HepG2 (cell line): ENCODE results near the gene SASH3.

Experiments
- BHLHE40 ChIP-seq: IDR thresholded peaks from 2 replicates; pipeline ENCODE4 v1.6.1; 2011; ENCODE audit warnings: low read length, improper control_type of control experiment
- EP300 ChIP-seq, 3 experiments: sonication (generic) in 1 of 3; formaldehyde crosslinking in 1 of 3; IDR thresholded peaks; 2 replicates each; pipeline versions ENCODE4 v1.5.1 to v1.6.1; 2011 to 2020; ENCODE audit warnings: low read depth in 2 of 3, low read length in 2 of 3, borderline replicate concordance in 1 of 3, improper control_type of control experiment in 1 of 3, mild to moderate bottlenecking in 1 of 3, missing genetic modification reagents in 1 of 3, moderate library complexity in 1 of 3
- HCFC1 ChIP-seq: fragments of 150-350 bp; IDR thresholded peaks from 2 replicates; pipeline ENCODE4 v1.6.1; 2014; ENCODE audit warnings: low read depth, low read length
- HHEX ChIP-seq: IDR thresholded peaks from 2 replicates; pipeline ENCODE4 v1.6.1; 2016; ENCODE audit warnings: control low read depth
- POLR2A ChIP-seq, 2 experiments: IDR thresholded peaks; 2 replicates each; pipeline ENCODE4 v1.6.1; 2011; ENCODE audit warnings: low read depth in 2 of 2, low read length in 2 of 2, mild to moderate bottlenecking in 1 of 2, moderate library complexity in 1 of 2; ENCODE audit not compliant: insufficient read depth in 1 of 2
- ZSCAN20 ChIP-seq: sonication (generic); formaldehyde crosslinking; IDR thresholded peaks from 2 replicates; pipeline ENCODE4 v1.4.0; 2020; ENCODE audit warnings: missing genetic modification reagents, mild to moderate bottlenecking, borderline replicate concordance
- TF ChIP-seq, protein P1 (sequence below): sonication (generic); formaldehyde crosslinking; conservative IDR thresholded peaks from 2 replicates; pipeline ENCODE4 v1.5.0; 2020; ENCODE audit warnings: missing genetic modification reagents
- TF ChIP-seq, protein P2 (sequence below): sonication (generic); formaldehyde crosslinking; IDR thresholded peaks from 2 replicates; pipeline ENCODE4 v1.5.0; 2020; ENCODE audit warnings: mild to moderate bottlenecking, missing genetic modification reagents, moderate library complexity
- TF ChIP-seq, protein P3 (sequence below): sonication (generic); formaldehyde crosslinking; IDR thresholded peaks from 2 replicates; pipeline ENCODE4 v1.8.0; 2022; ENCODE audit warnings: missing genetic modification reagents, low read depth, mild to moderate bottlenecking, borderline replicate concordance
- TF ChIP-seq, protein P4 (sequence below): sonication (generic); formaldehyde crosslinking; IDR thresholded peaks from 2 replicates; pipeline ENCODE4 v1.4.0; 2020; ENCODE audit warnings: missing genetic modification reagents, borderline replicate concordance

DNA sequence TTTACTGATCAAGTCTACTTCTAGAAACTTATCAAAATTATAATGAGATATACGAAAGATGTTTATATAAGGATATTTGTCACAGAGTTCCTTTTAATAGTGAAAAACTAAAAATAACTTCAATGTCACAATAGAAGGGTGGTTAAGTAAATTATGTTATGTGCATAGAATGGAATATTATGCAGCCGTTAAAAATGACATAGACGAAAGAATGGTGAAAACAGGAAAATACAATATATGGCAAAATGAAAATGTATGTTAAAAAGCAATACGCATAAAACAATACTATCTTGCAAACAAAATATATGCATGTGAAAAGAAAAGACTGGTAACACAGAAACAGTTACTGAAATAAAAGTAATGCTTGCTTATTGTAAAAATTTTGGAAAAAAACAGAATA lies 44.9 kb downstream of the SASH3 start:
- TF ChIP-seq HHEX (CRISPR knock-in tag) (no peak), ZSCAN20 (CRISPR knock-in tag) (no peak), POLR2A (IDR thresholded peaks at IDR 0.05; ENCODE audit: insufficient read depth in 1 of 2, low read depth in 2 of 2, low read length in 2 of 2) (no peak), BHLHE40 (no peak), EP300 (IDR thresholded peaks at IDR 0.05; ENCODE audit: low read depth in 2 of 2, low read length in 2 of 2) (no peak), EP300 (CRISPR knock-in tag; IDR thresholded peaks at IDR 0.05; ENCODE audit: borderline replicate concordance) (no peak), HCFC1 (no peak)
- TF ChIP-seq, protein P1, sequence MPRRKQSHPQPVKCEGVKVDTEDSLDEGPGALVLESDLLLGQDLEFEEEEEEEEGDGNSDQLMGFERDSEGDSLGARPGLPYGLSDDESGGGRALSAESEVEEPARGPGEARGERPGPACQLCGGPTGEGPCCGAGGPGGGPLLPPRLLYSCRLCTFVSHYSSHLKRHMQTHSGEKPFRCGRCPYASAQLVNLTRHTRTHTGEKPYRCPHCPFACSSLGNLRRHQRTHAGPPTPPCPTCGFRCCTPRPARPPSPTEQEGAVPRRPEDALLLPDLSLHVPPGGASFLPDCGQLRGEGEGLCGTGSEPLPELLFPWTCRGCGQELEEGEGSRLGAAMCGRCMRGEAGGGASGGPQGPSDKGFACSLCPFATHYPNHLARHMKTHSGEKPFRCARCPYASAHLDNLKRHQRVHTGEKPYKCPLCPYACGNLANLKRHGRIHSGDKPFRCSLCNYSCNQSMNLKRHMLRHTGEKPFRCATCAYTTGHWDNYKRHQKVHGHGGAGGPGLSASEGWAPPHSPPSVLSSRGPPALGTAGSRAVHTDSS (CRISPR knock-in tag) = no peak
- TF ChIP-seq, protein P2, sequence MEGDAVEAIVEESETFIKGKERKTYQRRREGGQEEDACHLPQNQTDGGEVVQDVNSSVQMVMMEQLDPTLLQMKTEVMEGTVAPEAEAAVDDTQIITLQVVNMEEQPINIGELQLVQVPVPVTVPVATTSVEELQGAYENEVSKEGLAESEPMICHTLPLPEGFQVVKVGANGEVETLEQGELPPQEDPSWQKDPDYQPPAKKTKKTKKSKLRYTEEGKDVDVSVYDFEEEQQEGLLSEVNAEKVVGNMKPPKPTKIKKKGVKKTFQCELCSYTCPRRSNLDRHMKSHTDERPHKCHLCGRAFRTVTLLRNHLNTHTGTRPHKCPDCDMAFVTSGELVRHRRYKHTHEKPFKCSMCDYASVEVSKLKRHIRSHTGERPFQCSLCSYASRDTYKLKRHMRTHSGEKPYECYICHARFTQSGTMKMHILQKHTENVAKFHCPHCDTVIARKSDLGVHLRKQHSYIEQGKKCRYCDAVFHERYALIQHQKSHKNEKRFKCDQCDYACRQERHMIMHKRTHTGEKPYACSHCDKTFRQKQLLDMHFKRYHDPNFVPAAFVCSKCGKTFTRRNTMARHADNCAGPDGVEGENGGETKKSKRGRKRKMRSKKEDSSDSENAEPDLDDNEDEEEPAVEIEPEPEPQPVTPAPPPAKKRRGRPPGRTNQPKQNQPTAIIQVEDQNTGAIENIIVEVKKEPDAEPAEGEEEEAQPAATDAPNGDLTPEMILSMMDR = no peak
- TF ChIP-seq, protein P3, sequence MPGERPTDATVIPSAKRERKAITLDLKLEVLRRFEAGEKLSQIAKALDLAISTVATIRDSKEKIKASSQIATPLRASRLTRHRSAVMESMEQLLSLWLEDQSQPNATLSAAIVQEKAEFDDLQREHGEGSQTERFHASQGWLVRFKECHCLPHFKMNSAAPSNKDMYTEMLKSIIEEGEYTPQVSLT (CRISPR knock-in tag) = no peak
- TF ChIP-seq, protein P4, sequence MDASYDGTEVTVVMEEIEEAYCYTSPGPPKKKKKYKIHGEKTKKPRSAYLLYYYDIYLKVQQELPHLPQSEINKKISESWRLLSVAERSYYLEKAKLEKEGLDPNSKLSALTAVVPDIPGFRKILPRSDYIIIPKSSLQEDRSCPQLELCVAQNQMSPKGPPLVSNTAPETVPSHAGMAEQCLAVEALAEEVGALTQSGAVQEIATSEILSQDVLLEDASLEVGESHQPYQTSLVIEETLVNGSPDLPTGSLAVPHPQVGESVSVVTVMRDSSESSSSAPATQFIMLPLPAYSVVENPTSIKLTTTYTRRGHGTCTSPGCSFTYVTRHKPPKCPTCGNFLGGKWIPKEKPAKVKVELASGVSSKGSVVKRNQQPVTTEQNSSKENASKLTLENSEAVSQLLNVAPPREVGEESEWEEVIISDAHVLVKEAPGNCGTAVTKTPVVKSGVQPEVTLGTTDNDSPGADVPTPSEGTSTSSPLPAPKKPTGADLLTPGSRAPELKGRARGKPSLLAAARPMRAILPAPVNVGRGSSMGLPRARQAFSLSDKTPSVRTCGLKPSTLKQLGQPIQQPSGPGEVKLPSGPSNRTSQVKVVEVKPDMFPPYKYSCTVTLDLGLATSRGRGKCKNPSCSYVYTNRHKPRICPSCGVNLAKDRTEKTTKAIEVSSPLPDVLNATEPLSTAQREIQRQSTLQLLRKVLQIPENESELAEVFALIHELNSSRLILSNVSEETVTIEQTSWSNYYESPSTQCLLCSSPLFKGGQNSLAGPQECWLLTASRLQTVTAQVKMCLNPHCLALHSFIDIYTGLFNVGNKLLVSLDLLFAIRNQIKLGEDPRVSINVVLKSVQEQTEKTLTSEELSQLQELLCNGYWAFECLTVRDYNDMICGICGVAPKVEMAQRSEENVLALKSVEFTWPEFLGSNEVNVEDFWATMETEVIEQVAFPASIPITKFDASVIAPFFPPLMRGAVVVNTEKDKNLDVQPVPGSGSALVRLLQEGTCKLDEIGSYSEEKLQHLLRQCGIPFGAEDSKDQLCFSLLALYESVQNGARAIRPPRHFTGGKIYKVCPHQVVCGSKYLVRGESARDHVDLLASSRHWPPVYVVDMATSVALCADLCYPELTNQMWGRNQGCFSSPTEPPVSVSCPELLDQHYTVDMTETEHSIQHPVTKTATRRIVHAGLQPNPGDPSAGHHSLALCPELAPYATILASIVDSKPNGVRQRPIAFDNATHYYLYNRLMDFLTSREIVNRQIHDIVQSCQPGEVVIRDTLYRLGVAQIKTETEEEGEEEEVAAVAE (CRISPR knock-in tag) = no peak
